HG02973 (cell line): ENCODE data around the gene KCNIP1.

Source experiments
- ATAC-seq: cut with Tn5 transposase; IDR thresholded peaks from one replicate; pipeline ENCODE4 v1.9.1; 2021; ENCODE audit warnings: moderate library complexity; ENCODE audit not compliant: unreplicated experiment

Gene KCNIP1

DNA sequence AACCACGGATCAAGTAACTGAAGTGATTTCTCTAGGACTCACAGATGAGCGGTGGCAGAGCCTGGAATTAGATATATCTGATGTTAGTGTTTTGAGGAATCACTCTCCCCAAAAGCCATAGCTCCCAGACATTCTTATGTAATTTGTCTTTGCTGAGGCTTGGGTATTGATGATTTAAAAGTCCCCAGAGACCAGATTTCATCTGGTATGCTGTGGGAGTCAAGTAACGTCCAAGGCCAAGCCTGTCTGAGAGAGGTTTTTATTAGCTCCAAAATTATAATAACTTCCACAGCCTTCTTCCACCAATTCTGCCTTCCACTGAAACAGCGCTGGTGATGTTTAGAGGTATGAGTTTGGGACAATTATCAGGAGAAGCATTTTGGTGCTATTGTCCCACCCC, 21.3 kb upstream of the KCNIP1 start:
- ATAC-seq, result no peak

DNA sequence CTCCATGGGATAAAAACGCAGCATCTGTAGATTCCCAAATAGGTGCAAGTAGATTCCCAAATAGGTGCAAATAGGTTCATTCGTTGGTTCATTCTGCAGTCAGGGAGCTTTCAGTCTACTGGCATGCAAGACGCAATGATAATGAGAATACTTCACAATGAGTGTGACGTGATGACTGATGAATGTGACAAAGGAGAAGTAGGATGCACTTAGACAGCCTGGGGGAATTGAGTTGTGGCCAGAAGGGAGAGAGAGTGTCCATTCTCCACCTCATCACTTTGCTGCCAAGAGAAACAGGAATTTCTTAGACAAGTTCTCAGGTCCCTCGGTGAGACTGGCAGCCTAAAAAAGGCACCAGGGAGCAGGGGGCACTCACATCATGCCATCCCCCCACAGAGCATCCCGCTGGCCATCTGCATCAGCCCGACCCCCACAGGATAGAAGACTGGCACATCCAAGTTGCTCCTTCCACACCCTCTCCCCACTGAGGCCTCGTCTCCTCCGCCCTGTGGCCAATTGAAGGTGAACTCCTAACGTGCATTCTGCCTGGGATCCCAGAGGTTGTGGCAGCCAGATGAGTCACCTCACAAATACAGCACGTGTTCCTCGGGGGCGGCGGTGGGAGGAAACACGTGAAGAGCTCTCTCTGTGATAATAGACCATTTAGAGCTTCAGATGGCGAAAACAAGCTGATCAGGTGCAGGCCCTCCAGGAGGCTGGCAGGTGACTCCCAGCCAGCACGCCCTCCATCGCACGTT, 19.9 kb upstream of the KCNIP1 start:
- ATAC-seq, result no peak

DNA sequence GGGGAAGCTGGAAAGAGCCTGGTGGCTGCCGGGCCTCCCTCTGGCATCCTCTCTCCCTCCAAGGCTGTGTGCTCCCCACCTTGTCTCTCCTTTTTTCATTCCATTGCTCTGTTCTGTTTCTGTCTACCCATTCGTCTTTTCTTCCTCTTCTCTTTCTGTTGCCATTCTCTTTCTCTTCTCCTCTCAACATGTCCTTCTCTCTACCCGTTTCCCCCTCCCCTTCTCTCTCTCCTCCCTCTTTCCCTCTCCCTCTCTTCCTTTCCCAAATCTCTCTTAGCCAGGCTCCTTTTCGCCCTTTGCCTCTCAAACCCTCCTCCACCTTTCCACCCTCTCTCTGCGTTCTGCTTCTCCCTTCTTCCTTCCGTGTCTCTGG, 19.4 kb upstream of the KCNIP1 start:
- ATAC-seq, result no peak

DNA sequence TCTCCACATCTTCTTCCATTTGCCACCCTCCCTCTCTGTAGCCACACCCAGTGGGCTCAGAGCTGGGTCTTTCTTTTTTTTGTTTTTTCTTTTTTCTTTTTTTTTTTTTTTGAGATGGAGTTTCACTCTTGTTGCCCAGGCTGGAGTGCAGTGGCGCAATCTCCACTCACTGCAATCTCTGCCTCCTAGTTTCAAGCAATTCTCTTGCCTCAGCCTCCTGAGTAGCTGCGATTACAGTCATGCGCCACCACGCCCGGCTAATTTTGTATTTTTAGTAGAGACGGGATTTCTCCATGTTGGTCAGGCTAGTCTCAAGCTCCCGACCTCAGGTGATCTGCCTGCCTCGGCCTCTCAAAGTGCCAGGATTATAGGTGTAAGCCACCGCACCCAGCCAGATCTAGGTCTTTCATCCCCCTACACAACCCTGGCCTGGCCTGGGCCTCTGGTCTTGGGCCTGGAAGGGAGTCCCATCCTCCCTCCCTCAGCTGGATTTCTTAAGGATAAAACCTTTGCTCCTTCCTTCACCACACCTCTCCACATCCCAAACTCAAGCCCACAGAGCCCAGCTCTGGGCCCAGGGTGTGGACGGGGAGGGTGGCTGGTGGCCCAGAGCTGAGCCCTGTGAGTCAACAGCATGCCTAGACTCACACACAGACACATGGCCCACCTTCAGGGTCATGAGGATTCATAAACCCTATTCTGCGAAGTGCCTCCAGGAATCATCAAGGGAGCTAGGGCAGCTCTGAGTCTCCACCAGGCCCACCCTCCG, 18.8 kb upstream of the KCNIP1 start:
- ATAC-seq, result no peak

DNA sequence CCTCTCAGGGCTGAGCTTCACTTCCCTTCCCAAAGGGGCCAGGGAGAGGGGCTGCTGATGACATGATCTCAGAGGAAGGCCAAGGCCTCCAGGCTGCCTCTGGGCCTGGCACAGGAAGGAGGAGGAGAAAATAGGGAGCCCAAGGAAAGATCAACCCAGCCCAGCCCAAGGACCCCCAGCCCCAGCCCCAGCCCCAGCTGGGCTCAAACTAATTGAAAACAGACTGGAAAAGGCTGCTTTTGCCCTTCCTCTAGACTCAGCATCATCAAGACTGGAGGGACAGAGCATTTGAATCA, 18.3 kb upstream of the KCNIP1 start:
- ATAC-seq, result no peak

DNA sequence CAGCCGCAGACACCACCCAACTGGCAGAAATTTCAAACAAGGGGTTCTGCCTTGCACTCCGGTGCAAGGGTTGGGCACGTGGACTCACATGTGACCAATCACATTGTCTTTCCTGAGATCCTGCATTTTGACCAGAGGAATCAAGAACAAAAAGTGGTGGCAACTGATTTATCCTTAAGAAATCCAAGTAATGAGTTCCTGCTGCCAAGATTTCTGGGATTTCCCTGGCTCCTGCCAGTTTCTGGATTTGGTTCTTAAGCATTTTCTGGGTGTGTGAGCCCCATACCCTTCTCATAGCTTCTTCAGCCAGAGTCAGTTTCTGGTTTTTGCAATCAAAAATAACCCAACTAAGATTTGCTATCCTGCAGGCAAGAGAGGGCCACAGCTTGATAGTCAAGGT, 17.4 kb upstream of the KCNIP1 start:
- ATAC-seq, result no peak

DNA sequence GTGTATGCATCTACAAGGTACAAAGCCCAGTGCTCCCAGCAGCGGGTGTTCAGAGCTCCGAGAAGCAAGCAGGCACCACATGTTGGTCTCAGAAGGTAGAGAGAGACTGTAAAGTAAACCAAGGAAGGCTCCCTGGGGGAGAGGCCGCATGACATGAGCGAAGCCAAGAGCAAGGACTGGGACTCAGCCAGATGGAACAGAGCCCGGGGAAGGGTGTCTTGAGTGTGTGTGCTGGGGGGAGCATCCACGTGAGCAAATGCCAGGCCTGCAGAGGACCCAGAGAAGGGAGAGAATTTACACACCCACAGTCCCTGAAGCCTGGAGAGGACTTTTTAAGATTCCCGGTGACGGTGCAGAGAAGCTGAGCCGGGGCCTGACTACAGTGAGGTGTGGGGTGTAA, 15.2 kb upstream of the KCNIP1 start:
- ATAC-seq, result no peak

DNA sequence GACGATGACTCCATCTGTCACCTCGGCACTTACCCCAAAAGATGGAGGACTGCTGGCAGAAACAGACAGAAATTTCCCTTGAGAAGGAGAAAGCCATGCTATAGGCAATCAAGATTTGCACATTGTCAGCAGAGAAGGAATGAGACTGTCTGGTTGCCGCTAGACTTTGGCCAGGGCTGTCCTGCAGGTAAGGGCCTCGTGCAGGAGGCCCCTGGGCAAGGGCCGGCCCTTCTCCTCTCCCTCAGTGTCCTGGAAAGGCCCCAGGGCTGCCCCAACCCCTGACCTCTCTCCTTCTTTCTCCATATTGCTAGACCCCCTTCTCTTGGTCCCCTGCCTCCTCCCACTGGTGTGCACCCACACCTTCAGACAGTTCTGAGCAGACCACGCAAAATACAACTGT, 14.6 kb upstream of the KCNIP1 start:
- ATAC-seq, result no peak

DNA sequence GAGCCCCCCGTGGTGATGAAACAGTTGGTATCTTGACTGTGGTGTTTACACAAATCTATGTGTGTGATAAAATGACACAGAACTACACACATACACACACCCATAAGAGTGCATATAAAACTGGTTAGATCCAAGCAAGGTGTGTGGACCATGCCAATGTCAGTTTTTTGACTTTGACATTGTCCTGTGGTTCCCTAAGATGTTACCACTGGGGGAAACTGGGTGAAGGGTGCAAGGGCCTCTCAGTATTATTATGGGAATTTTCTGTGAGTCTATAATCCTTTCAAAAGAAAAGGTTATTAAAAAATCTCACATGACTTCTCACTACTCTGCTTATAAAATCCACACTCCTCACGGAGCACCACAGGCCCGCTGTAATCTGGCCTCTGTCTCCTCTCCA, 13.4 kb upstream of the KCNIP1 start:
- ATAC-seq, result no peak

DNA sequence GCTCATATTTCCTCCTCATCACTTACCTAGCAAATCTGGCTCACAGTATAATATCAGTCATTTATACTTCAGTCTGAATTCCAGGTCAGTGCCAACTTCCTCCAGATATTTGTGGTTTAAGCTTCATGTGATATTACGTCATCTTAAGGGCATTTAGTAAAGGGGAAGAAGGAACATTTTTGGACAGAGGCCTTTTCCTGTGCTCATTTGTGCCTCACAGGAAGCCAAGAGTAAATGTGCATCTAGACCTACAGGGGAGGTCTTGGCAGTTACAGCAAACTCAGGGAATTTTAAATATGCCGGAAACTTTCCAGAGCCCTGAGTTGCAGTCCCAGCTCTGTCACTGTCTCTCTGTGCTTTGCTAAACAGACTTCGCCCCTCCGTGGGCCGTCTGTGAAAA, 12.3 kb upstream of the KCNIP1 start:
- no peak for ATAC-seq

DNA sequence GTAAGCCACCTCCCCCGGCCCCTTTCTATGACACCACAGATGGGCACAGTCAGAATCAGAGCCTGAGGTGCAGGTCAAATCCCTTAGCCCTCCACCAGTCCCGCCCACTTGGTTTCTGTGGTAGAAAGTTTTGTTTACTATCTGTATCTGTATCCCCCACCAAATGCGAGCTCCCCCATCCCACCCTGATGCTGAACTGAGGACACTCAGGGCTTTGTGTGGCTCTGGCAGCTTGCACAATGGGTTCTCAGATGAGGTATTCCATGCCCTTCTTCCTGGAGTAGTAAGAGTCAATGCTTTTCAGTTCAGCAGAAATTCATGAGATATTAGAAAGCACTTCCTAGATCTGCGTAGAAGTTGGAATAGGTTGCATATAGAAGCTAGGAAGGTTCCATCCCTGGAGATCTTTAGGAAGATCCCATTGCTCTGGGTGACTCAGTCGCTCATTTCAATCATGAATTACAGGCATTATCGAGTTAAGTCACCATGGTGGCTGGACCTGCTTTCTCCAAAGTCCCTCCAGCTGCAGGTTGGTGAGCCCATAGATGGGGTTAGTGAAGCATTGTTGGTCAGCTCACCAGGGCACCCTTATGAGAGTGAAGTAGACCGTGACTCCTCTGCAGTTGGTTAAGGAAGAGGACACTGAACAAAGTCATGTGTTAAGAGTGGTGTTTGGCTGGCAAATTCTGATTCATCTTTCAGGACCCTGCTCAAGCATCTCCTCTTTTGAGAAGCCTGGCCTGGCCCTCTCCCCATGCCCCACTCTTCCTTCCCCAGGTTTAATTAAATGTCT, 10.6 kb upstream of the KCNIP1 start:
- no peak for ATAC-seq

DNA sequence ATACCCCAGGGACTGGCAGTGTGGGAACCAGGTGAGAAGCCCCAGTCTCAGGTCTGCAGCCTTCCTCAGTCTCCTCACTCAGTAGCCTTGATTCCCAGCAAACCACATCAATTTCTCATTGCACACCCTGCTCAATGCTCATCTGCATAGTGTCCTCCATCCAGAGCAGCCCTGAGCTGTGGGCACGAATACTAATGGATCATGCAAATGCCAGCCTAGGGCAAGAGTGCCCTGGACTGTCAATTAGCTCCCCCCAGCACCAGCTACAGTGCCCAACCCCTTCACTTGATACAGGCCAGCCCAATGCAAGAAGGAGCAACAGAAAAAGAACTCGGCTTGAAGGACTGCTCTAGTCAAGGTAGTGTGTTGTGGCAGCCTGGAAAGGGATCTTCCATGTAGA, 9.8 kb upstream of the KCNIP1 start:
- no peak for ATAC-seq

DNA sequence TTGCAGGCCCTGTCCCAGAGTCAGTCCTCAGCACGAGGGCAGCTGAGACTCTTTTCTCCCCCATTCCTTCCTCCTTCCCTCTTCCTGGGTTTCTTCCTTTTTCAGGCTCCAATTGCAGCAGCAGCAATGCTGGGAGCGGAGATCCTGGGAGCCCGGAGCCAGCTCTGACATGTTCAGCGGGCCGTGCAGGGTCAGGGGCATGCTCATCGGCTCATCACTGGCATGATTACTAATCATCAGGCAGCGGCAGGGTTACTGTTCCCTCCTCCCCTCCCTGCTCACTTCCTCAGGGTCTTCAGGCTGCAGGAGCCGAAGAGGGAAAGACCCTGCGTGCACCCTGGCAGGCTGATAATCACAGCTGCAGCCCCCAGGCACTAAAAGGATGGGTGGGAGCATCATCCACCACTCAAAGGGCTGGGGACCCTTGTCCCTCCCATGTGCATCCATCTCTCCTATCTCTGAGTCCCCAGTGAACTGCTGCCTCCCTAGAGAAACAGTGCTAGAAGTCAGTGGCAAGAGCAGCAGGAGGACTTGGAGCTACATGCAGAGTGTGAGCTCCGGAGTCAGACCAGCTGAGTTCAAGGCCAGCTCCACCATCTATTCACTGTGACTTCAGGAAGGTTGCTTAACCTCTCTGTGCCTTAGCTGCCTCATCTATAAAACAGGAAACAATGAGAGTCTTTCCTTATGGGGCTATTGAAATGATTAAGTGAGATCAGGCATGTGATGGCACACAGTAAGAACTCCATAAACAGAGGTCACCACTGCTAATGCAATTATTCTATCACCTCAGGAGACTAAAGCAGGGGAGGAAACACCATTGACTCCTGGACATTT, 7.8 kb upstream of the KCNIP1 start:
- no peak for ATAC-seq

DNA sequence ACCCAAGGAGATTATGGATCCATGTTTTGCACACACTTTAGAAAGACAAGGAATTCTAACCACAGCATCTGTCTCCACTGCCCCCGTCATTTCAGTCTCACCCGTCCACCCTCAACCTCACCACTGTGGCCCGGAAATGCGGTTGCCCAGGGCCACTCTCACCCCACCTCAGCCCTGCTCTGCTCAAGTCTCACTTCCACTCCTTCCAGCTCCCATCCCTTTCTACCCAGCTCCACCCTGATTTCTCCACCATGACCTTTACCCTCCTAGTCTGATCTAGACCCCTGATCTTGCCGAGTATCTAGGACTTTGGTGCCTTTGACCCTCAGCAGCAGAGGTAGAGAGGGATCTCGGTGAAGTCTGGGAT, 7.2 kb upstream of the KCNIP1 start:
- ATAC-seq, result no peak

DNA sequence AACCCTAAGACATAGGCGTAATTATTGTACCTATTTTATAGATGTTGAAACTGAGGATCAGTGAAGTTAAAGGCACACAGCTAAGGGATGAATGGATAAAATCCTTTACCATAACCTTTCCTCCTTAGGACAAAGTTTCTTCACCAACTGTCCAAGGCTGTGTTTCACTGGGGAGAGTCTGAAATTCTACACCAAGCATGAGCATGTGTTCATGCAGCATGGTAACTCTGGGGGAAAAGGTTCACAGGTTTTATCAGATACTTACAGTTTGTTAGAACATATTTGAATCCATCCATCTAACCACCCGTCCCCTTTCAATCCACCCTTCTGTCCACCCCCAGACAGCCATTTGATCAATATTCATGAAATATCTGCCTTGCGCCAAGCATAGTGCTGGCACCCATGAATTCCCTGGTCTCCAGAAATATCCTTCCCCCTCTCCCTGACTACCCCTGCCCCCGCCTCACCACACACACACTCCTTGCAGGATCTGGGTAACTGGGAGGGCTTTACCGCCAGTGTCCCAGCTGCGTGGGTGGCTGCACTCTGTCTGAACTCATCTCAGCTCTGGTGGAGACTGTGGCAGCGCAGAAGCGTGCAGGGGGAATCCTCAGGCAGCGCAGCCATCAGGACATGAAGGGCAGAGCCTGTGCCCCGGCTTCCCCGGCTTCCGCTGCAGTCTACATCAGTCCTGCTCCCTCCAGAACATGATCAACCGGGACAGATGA, 6.3 kb upstream of the KCNIP1 start:
- ATAC-seq, result no peak

DNA sequence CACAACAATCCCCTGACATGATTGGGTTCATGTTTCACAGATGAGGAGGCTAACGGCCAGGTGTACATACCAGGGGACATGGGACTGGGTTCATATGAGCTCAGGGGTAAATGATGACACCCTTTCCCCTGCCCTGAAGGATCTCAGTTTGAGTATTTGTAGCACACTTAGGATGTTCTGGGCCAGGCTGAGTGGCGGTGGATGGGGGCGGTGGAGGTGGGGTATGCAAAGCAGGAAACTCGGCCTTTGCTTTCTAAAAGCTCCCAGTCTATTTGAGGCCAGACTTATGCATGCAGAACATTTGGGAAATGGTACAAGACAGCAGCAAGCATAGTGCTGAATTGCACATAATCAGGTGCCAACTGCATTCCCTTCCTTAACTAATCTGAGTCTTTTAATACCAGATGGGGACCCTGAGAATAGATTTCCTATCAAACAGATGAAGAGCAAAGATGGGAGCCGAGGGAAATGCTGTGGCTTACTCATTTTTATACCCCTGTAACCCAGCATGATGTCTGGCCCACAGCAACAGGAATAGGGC, 4.9 kb upstream of the KCNIP1 start:
- ATAC-seq, result no peak

DNA sequence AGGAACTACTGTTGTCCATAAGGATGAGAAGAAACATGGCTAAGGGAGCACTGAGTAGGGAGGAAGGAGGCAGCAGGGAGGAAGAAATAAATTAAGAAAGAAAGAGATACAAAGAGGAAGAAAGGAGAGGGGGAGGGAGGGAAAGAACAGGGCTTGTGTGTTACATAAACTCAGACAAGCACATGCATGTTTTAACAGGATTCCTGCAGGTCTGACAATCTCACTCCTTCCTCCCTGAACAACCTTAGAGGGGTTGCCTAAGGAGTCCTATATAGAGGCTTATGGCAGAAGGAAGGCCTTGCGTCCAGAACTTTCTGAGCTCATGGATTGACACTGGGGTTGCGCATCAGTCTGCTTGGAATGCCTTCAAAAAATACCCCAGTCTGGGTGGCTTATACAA, 4.2 kb upstream of the KCNIP1 start:
- no peak for ATAC-seq

DNA sequence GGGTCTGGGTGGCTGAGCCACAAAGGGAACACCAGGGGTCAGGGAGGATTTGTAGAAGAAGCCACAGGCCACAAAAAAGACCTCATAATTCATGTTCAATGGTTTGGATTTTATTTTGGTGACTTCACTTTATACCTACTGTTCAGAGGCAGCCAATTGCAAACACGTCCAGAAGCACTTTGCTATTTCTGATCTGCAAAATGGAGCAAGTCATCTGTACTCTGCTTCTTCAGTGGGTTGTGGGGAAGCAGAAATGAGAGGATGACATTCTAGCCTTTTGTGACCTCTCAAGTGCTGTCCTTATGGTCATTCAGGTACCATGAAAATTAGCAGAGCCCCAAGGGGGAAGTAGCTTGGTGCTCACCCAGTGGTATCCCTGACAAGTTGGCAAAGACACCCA, 2.5 kb upstream of the KCNIP1 start:
- no peak for ATAC-seq

DNA sequence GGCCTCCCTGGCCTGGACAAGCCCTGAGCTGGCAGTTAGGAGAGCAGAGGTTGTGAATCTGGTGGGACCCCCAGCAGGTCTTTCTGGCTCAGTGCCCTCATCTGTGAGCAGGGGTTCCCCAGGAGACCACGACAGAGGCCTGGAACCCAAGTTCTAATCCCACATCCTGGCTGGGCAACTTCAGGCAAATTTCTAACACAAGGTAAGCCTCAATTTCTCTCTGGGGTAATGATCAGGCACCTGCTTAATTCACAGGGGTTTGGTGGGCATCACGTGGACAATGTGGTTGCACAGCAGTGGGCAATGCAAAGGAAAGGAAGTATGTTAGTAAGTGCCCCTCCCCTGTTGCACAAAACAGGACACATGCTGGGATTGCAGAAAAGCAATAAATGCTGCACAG, 1.9 kb upstream of the KCNIP1 start:
- no peak for ATAC-seq

DNA sequence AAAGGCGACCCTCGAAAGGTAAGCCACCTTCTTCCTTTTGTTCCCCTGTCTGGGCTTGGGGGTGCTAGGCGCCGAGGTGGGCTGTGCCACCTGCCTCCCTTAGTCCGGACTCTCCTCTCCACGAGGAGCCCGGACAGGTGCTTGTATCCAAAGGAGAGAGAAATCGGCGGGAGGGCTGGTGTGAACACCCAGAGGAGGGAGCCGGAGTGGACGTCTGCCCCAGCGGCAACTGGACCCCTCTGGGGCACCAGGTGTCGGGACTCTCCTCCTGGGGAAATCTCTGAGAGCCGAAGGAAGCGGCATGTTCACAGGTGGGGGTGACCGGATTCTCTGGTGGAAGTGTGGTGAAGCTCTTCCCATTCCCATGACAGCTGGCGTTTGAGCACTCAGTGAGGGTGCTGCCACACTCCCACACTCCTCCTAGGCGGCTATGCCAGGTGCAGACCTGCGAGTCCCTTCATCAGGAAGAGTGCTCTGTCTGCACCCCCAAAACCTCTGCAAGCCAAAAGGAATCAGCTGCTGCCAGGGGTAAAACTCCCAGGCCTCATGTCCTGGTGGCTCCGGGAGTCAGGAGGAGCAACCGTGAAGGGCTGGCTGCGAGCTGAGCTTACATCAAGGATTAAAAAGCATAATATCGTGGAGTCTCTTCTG, 921 bp downstream of the KCNIP1 start:
- ATAC-seq, result no peak
